ENCODE results near the gene CWF19L1. TPM values are rescaled to one million over a fixed set of nuclear protein-coding genes. Genes with fewer than 3 reads are reported as not detected.

CWF19L1 gene
- total RNA-seq, 1 donor from 2014 or later = 29.0 TPM

DNA sequence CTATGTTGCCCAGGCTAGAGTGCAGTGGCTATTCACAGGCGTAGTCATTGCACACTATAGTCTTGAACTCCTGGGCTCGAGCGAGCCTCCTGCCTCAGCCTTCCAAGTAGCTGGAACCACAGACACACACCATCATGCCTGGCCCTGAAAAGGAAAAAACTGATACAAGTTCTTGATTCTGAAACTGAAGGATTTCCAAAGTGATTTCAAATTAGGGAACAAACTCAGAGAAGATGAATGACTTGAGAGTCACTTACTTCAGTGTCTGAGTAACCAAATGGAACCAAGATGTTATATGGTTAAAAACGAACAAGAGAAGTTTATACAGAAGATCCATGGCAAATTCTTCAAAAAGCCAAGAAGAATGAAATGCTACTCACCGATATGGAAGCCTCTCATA, 14.4 kb downstream of the CWF19L1 start:
- DNase-seq (ENCODE audit: low read depth in 2 of 2) = no peak

DNA sequence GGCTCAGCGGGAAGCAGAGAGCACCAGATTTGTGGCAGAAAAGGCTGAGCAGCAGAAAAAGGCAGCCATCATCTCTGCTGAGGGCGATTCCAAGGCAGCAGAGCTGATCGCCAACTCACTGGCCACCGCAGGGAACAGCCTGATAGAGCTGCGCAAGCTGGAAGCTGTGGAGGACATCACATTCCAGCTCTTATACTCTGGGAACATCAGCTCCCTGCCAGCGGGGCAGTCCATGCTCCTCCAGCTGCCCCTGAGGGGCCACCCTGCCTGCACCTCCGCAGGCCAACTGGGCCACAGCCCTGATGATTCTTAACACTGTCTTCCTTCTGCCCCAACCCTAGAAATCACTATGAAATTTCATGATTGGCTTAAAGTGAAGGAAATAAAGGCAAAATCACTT, 18.6 kb downstream of the CWF19L1 start:
- DNase-seq (ENCODE audit: low read depth in 2 of 2) = no peak

- DNase-seq (ENCODE audit: low read depth in 2 of 2) = no peak
Observed at GRCh38 chr10:100245484-100246220, 21.8 kb downstream of the CWF19L1 start.

- no peak for DNase-seq (ENCODE audit: low read depth in 2 of 2)
Observed at GRCh38 chr10:100239851-100240250, 27.6 kb downstream of the CWF19L1 start.

- DNase-seq (ENCODE audit: low read depth in 2 of 2) = no peak
Observed at GRCh38 chr10:100238429-100238828, 29.0 kb downstream of the CWF19L1 start.

DNA sequence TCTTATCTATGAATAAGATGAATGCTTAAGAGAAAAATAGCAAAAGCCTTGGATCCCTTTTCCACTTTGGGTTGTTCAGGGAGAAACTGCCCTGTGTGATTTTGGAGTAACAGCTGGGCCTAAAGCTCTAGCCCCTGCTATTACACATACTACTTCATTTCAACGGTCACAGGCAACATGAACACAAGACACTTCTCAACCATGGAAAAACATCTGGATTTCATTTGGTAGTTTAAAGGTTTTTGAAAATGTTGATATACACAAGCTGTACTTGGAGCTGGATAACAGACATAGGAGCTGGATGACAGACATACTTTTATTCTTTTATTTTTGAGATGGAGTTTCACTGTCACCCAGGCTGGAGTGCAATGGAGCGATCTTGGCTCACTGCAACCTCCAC, 35.3 kb downstream of the CWF19L1 start:
- DNase-seq (ENCODE audit: low read depth in 2 of 2) = no peak

GRCh38 chr10:100229819-100230422, 37.5 kb downstream of the CWF19L1 start:
- DNase-seq (ENCODE audit: low read depth in 2 of 2) = no peak

- no peak for DNase-seq (ENCODE audit: low read depth in 2 of 2)
Observed at GRCh38 chr10:100223879-100224278, 43.6 kb downstream of the CWF19L1 start.

- DNase-seq (ENCODE audit: low read depth in 2 of 2) = no peak
Observed at GRCh38 chr10:100222529-100222928, 44.9 kb downstream of the CWF19L1 start.

DNA sequence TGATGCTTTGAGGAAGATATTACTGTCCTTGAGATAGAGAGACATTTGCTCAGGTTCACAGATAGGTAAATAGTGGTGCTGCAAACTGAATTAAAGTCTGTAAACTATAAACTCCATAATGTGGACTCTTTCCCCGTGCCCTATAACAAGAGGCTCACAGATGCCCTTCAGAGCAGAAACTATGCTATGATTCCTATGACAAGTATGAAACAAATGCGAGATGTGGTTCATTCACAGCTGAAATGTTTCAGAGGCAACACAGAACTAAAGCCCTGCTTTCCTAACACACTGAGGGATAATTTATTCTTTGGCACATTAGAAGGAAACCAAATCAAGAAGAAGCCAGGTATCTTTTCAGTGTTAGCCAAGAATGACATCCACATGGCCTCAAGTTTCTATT, 51.4 kb downstream of the CWF19L1 start:
- no peak for DNase-seq (ENCODE audit: low read depth in 2 of 2)

DNA sequence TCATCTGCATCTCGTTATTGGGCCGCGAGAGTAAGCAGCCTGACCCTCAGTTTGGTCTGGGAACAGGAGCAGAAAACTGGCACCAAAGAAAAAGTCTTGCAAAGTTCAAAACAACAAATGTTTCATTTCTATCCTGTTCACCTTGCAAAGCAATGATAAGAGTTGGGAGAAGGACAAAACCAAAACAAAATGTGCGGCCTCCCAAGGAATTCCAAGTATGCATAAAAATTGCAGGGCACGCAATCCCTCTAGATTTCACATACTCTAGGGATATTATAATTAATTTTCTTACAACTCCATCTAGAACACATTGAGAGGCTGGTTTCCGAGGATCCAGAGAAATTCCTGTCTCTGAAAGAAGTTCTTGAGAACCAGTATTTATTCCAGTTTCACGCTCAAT, 58.1 kb downstream of the CWF19L1 start:
- no peak for DNase-seq (ENCODE audit: low read depth in 2 of 2)

- no peak for DNase-seq (ENCODE audit: low read depth in 2 of 2)
Observed at GRCh38 chr10:100208276-100208675, 59.2 kb downstream of the CWF19L1 start.

DNA sequence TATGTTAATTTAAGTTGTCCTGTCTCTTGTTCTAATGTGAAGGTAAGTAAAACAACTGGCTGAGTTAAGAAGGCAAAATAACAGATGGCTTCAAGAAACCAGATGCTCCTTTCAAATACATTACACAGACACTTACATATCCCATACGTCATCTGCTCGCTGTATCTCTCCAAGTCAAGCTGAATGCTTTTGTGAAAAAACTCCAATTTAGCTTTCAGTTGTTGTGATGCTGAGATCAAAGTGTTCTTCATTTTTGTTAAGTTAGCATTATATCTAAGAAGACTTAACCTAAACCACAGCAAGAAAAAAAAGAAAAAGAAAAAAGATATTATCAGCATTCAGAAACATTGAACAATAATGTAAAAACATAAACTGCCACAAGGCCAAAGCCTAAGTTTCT, 63.1 kb downstream of the CWF19L1 start:
- DNase-seq (ENCODE audit: low read depth in 2 of 2) = no peak

GRCh38 chr10:100201549-100201948, 65.9 kb downstream of the CWF19L1 start:
- no peak for DNase-seq (ENCODE audit: low read depth in 2 of 2)

DNA sequence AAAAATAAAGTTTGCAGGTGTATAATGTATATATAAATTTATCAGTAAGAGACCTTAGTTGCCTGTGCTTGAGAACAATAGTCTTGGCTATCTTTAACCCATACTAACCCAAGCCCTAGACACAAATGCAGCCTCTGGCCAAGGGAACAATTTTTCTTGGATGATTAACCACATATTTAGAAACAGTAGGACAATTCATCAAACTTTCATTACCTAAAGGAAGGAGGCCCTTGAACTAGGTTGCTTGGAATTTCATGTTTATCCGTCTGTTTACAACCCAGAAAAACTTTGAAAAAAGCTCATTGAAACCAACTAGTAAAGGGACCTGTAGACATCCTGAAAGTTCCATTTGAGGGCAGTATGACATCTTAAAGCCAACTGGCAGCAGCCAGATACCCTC, 72.7 kb downstream of the CWF19L1 start:
- no peak for DNase-seq (ENCODE audit: low read depth in 2 of 2)

DNA sequence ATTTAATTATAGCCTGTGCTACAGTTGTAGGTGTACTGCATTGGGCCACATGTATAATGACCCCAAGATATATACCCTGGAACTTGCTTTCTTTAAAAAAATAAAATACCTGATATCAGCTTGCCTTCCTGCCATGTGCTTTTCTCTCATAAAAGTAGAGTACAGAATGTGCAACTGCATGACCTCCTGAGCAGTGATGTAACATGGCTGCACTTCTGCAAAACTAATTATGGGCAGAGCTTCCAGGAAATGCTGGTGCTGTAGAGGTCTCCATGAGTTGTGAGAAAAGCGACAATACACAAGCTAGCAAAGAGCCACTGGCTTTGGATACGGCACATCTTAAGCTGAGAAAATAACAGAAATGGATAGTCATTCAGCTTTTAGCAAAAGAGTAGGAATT, 75.1 kb downstream of the CWF19L1 start:
- no peak for DNase-seq (ENCODE audit: low read depth in 2 of 2)

GRCh38 chr10:100186253-100187212, 80.9 kb downstream of the CWF19L1 start:
- peak in 1 of 2 donors; percentile 1 for DNase-seq (ENCODE audit: low read depth in 2 of 2)

GRCh38 chr10:100185364-100186252, 81.8 kb downstream of the CWF19L1 start, which contains the start of gene ERLIN1:
Gene ERLIN1, minus strand, starts transcription at chr10:100186029. Its CDS starts 403 bp downstream, at chr10:100185626.
- peak; percentile 69 to 94 for DNase-seq (ENCODE audit: low read depth in 2 of 2)

GRCh38 chr10:100184840-100185239, 82.6 kb downstream of the CWF19L1 start:
- DNase-seq (ENCODE audit: low read depth in 2 of 2) = peak in 1 of 2 donors; percentile 28

DNA sequence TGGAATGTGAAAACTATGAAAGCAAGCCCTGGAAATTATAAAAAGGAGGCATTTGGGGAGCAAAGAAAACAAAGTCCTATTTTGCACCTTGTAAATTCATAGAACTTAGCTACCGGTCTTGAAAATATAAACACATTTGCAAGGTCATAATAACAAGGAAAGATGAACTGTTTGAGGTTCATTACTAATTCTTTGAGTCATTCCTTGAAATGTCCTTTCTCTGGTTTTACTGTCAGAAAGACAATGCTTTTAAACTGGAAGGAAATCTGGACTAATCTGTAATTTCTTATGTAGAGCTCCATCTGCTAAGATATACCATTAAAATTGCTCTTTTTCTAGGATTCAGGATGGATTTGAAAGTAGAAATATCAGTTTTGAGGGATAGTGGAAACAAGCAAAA, 83.0 kb downstream of the CWF19L1 start:
- DNase-seq (ENCODE audit: low read depth in 2 of 2) = no peak

- no peak for DNase-seq (ENCODE audit: low read depth in 2 of 2)
Observed at GRCh38 chr10:100183481-100183880, 84.0 kb downstream of the CWF19L1 start.
